A673 (cell line): ENCODE data around the gene CCDC171. TPM values are rescaled to one million over a fixed set of nuclear protein-coding genes. Genes with fewer than 3 reads are reported as not detected.

Source experiments
- BruUV-seq: library from RNA; stranded (reverse); fragments of 400-500 nt; replicated peaks from 2 replicates; lab custom pipeline; 2021; lab: Mats Ljungman, UMichigan
- CTCF ChIA-PET: fragments of 300-600 bp; sonication (Branson Sonifier 250); formaldehyde crosslinking; loops from one replicate; lab custom pipeline; 2022; ENCODE audit warnings: antibody characterized with exemption; lab: Charles Lee
- POLR2A ChIA-PET: fragments of 300-600 bp; sonication (Branson Sonifier 250); formaldehyde crosslinking; loops from one replicate; lab custom pipeline; 2022; ENCODE audit warnings: antibody characterized with exemption; ENCODE audit not compliant: low non-redundant PET; lab: Charles Lee
- DNase-seq: peaks from one replicate; pipeline ENCODE4 v3.0.0-alpha.2; 2015; ENCODE audit warnings: low spot score
- H3K27ac ChIP-seq: fragments of 200-600 bp; sonication (generic); 2 replicates; pipeline ENCODE4 v1.5.1; 2016; ENCODE audit warnings: mixed run types, low read depth, mild to moderate bottlenecking, mixed read lengths, antibody characterized with exemption, low read length; ENCODE audit not compliant: poor library complexity, severe bottlenecking
- H3K27me3 ChIP-seq: fragments of 200-600 bp; sonication (generic); replicated peaks from 2 replicates; pipeline ENCODE4 v1.6.1; 2017; ENCODE audit warnings: mixed run types, low read depth, mild to moderate bottlenecking, mixed read lengths, antibody characterized with exemption, low read length; ENCODE audit not compliant: insufficient read depth, poor library complexity
- H3K36me3 ChIP-seq: fragments of 200-600 bp; sonication (generic); 2 replicates; pipeline ENCODE4 v1.6.1; 2016; ENCODE audit warnings: mixed run types, mild to moderate bottlenecking, mixed read lengths, antibody characterized with exemption, low read length; ENCODE audit not compliant: insufficient read depth, poor library complexity, severe bottlenecking
- H3K4me1 ChIP-seq: fragments of 200-600 bp; sonication (generic); 2 replicates; pipeline ENCODE4 v1.6.1; 2017; ENCODE audit warnings: mixed run types, mild to moderate bottlenecking, mixed read lengths, antibody characterized with exemption, low read length; ENCODE audit not compliant: insufficient read depth, poor library complexity, severe bottlenecking
- H3K4me3 ChIP-seq: fragments of 200-600 bp; sonication (generic); 2 replicates; pipeline ENCODE4 v1.5.1; 2016; ENCODE audit warnings: low read depth, mixed run types, mild to moderate bottlenecking, mixed read lengths, low read length; ENCODE audit not compliant: poor library complexity, severe bottlenecking
- H3K9me3 ChIP-seq: fragments of 200-600 bp; sonication (generic); 2 replicates; pipeline ENCODE4 v1.6.1; 2016; ENCODE audit warnings: mixed run types, low read depth, mild to moderate bottlenecking, mixed read lengths, antibody characterized with exemption, low read length; ENCODE audit not compliant: poor library complexity, severe bottlenecking
- EZH2 ChIP-seq: fragments of 200-600 bp; sonication (generic); IDR thresholded peaks from 2 replicates; pipeline ENCODE4 v1.6.1; 2017; ENCODE audit warnings: borderline replicate concordance, low read depth, mild to moderate bottlenecking, mixed read lengths, antibody characterized with exemption, low read length; ENCODE audit not compliant: poor library complexity, severe bottlenecking
- intact Hi-C: fragments of 100-400 bp; cut with micrococcal nuclease; formaldehyde crosslinking; loops from one replicate; pipeline ENCODE4 v1.10.0; 2022; ENCODE audit not compliant: unreplicated experiment
- total RNA-seq: library from RNA; stranded (reverse); gene quantifications from 2 replicates; pipeline ENCODE4 v1.2.3, GENCODE V29; 2021
- TF ChIP-seq, protein P1 (sequence below): fragments of 300-800, 200-600 bp; sonication (generic); conservative IDR thresholded peaks from 2 replicates; pipeline ENCODE4 v1.5.1; 2017; ENCODE audit warnings: low read depth, mild to moderate bottlenecking, antibody characterized with exemption, low read length, moderate library complexity, mixed read lengths

The CCDC171 gene
- total RNA-seq, 1 experiment from 2014 or later: 72.5 TPM

GRCh38 chr9:15744196-15744595 lies 191.4 kb downstream of the CCDC171 start:
- no peaks in the 10 kb centered on the region for H3K27me3 ChIP-seq
- ChIA-PET POLR2A (no interaction called here), CTCF (no interaction called here)
- no peak for DNase-seq
- no peak overlapping the region for H3K4me3 ChIP-seq
- BruUV-seq: no TSS peak
- no peaks in the 10 kb centered on the region for H3K36me3 ChIP-seq
- H3K27ac ChIP-seq: no peak overlapping the region
- no peak for TF ChIP-seq EZH2
- TF ChIP-seq, protein P1, sequence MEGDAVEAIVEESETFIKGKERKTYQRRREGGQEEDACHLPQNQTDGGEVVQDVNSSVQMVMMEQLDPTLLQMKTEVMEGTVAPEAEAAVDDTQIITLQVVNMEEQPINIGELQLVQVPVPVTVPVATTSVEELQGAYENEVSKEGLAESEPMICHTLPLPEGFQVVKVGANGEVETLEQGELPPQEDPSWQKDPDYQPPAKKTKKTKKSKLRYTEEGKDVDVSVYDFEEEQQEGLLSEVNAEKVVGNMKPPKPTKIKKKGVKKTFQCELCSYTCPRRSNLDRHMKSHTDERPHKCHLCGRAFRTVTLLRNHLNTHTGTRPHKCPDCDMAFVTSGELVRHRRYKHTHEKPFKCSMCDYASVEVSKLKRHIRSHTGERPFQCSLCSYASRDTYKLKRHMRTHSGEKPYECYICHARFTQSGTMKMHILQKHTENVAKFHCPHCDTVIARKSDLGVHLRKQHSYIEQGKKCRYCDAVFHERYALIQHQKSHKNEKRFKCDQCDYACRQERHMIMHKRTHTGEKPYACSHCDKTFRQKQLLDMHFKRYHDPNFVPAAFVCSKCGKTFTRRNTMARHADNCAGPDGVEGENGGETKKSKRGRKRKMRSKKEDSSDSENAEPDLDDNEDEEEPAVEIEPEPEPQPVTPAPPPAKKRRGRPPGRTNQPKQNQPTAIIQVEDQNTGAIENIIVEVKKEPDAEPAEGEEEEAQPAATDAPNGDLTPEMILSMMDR: no peak
- intact Hi-C loops: no loop called here
- no peaks in the 10 kb centered on the region for H3K9me3 ChIP-seq
- no peaks in the 10 kb centered on the region for H3K4me1 ChIP-seq

DNA sequence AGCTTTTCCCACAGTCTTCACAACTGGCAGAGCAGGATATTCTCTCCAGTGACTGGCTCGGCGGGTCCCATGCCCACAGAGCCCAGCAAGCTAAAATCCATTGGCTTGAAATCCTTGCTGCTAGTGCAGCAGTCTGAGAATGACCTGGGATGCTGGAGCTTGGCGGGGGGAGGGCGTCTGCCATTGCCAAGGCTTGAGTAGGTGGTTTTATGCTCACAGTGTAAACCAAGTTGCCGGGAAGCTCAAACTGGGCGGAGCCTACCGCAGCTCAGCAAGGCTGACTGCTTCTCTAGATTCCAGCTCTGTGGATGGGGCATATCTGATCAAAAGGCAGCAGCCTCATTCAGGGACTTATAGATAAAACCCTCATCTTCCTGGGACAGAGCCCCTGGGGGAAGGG lies 194.1 kb downstream of the CCDC171 start:
- intact Hi-C loops: no loop called here
- Histone ChIP-seq H3K4me3 (no peak overlapping the region), H3K36me3 (no peaks in the 10 kb centered on the region), H3K27ac (no peak overlapping the region), H3K9me3 (no peaks in the 10 kb centered on the region), H3K27me3 (no peaks in the 10 kb centered on the region), H3K4me1 (no peaks in the 10 kb centered on the region)
- no TSS peak for BruUV-seq
- TF ChIP-seq, protein P1: no peak
- TF ChIP-seq EZH2: no peak
- ChIA-PET POLR2A (no interaction called here), CTCF (no interaction called here)
- no peak for DNase-seq

DNA sequence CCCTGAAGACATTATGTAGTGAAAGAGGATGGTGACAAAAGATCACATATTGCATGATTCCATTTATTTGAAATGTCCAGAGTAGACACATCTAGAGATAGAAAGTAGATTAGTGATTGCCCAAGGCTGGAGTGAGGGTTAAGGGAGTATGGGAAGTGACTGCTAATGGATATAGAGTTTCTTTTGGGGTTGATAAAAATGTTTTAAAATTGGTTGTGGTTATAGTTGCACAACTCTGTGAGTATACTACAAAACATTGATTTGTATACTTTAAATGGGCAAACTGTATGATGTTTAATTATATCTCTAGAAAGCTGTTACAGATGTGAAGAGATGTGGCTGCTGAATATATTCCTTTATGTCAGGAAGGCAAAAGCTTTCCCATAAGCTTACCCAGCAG lies 202.8 kb downstream of the CCDC171 start:
- Histone ChIP-seq H3K27ac (no peak overlapping the region), H3K9me3 (no peaks in the 10 kb centered on the region), H3K36me3 (no peaks in the 10 kb centered on the region), H3K4me1 (no peaks in the 10 kb centered on the region), H3K4me3 (no peak overlapping the region), H3K27me3 (no peaks in the 10 kb centered on the region)
- ChIA-PET CTCF (no interaction called here), POLR2A (no interaction called here)
- no TSS peak for BruUV-seq
- no peak for DNase-seq
- intact Hi-C loops: no loop called here
- no peak for TF ChIP-seq EZH2
- TF ChIP-seq, protein P1: no peak
